Activated T-cell treated with anti-CD3 and anti-CD28 coated beads, Interleukin-2, amount 50 U/mL, for 1 hour (primary cell): Measurements from ENCODE around the gene BMPR1A.
"Not testable (repeated sequence)": the region's sequence is repeated elsewhere in the genome, so short reads cannot be mapped to it uniquely, and the experiment has no call there.

ENCODE experiments used
- DNase-seq: peaks from one replicate; pipeline ENCODE4 v3.0.0-alpha.2; 2020

The BMPR1A gene

GRCh38 chr10:86943316-86944030, 187.1 kb downstream of the BMPR1A start:
- DNase-seq: no peak

- DNase-seq: no peak
Observed at GRCh38 chr10:86944031-86944419, 187.6 kb downstream of the BMPR1A start.

- DNase-seq: no peak
Observed at GRCh38 chr10:86944471-86944870, 188.1 kb downstream of the BMPR1A start.

GRCh38 chr10:86944907-86945306, 188.5 kb downstream of the BMPR1A start:
- no peak for DNase-seq

- no peak for DNase-seq
Observed at GRCh38 chr10:86945361-86946212, 189.2 kb downstream of the BMPR1A start.

- no peak for DNase-seq
Observed at GRCh38 chr10:86946213-86947155, 190.1 kb downstream of the BMPR1A start.

- not testable (repeated sequence) for DNase-seq
Observed at GRCh38 chr10:86947806-86948205, 191.4 kb downstream of the BMPR1A start.

GRCh38 chr10:86950349-86950748, 193.9 kb downstream of the BMPR1A start:
- DNase-seq: no peak

- DNase-seq: no peak
Observed at GRCh38 chr10:86951184-86951761, 194.9 kb downstream of the BMPR1A start.

GRCh38 chr10:86952106-86952505, 195.7 kb downstream of the BMPR1A start:
- no peak for DNase-seq

GRCh38 chr10:86952697-86953096, 196.3 kb downstream of the BMPR1A start:
- not testable (repeated sequence) for DNase-seq

- DNase-seq: no peak
Observed at GRCh38 chr10:86953747-86954680, 197.6 kb downstream of the BMPR1A start.

GRCh38 chr10:86954681-86955500, 198.5 kb downstream of the BMPR1A start:
- no peak for DNase-seq

GRCh38 chr10:86955501-86956194, 199.2 kb downstream of the BMPR1A start:
- DNase-seq: no peak

- DNase-seq: no peak
Observed at GRCh38 chr10:86956195-86956847, 199.9 kb downstream of the BMPR1A start.

- DNase-seq: no peak
Observed at GRCh38 chr10:86956848-86957448, 200.5 kb downstream of the BMPR1A start.

GRCh38 chr10:86957471-86958115, 201.2 kb downstream of the BMPR1A start, which contains the start of gene MMRN2:
MMRN2 (minus strand) TSS chr10:86957615; CDS start chr10:86957541, 74 bp downstream.
- DNase-seq: no peak
